Esophagus squamous epithelium (tissue), 4 donors: ENCODE results near the gene TSPAN32.

Experiments used
- CTCF ChIP-seq, 6 experiments: fragments of 450-650 bp in 4 of 6; fragments of 200-600 bp in 2 of 6; sonication (generic) in 2 of 6; IDR thresholded peaks; one replicate each; pipeline ENCODE4 v1.5.1; 2016 to 2019; ENCODE audit warnings: antibody characterized with exemption in 6 of 6, mild to moderate bottlenecking in 4 of 6, moderate library complexity in 4 of 6
- POLR2A ChIP-seq, 4 donors: fragments of 450-650 bp; IDR thresholded peaks; one replicate each; pipeline ENCODE4 v1.6.1; 2017; ENCODE audit warnings: antibody characterized with exemption in 4 of 4, mild to moderate bottlenecking in 4 of 4, moderate library complexity in 3 of 4

DNA sequence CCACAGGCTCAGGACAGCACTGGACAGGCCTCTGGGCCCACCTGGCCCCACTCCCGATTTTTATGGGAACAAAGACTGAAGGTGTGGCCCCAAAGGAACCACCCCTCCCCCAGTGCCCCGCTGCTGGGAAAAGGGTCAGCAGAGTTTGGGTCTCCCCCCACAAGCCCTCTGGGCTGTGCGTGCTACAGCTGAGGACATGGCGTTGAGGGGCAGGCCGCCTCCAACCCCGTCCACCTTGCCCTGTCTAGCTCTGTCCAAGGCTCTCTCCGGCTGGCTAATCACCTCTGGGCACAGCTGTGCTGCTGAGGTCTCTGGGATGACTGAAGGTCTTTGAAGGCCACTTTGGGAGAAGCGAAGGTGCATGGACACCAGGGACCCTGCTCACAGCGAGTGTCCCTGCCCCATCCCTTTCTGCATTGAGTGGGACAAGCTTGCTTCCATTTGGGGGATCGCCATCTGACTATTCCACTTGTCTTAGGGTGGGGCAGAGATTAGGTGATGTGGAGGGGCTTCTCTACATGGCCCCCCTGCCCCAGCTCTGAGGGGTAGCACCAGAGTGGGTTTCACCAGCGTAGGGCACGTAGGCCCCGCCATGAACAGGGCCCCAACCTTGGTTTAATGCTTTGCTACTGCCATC, 38.0 kb upstream of the TSPAN32 start:
- TF ChIP-seq CTCF (IDR thresholded peaks at IDR 0.05) (no peak), POLR2A (IDR thresholded peaks at IDR 0.05) (no peak)
